H9 (cell line): Measurements from ENCODE around the gene PRSS56. TPM values are rescaled to one million over a fixed set of nuclear protein-coding genes. Genes with fewer than 3 reads are reported as not detected.

Experiments used
- DNase-seq: peaks from one replicate; pipeline ENCODE4 v3.0.0-alpha.2; 2017
- H2AFZ ChIP-seq: one replicate; pipeline ENCODE4 v1.6.1; 2013; ENCODE audit warnings: mild to moderate bottlenecking, low read length, control low read depth, moderate library complexity
- H2AK5ac ChIP-seq: 2 replicates; pipeline ENCODE4 v1.6.1; 2013; ENCODE audit warnings: low read length, control low read depth, mixed read lengths; ENCODE audit not compliant: insufficient read length
- H2BK120ac ChIP-seq: one replicate; pipeline ENCODE4 v1.6.1; 2013; ENCODE audit warnings: low read depth, mild to moderate bottlenecking, low read length, control low read depth, inconsistent platforms; ENCODE audit not compliant: poor library complexity, severe bottlenecking
- H2BK12ac ChIP-seq: 2 replicates; pipeline ENCODE4 v1.6.1; 2013; ENCODE audit warnings: low read length, control low read depth, mixed read lengths, low read depth; ENCODE audit not compliant: insufficient read length
- H2BK15ac ChIP-seq: 2 replicates; pipeline ENCODE4 v1.6.1; 2013; ENCODE audit warnings: low read depth, low read length, control low read depth
- H2BK20ac ChIP-seq: one replicate; pipeline ENCODE4 v1.6.1; 2013; ENCODE audit warnings: low read depth, mild to moderate bottlenecking, low read length, control low read depth, inconsistent platforms; ENCODE audit not compliant: poor library complexity, severe bottlenecking
- H2BK5ac ChIP-seq: 2 replicates; pipeline ENCODE4 v1.6.1; 2013; ENCODE audit warnings: low read length, control low read depth, mixed read lengths; ENCODE audit not compliant: insufficient read length
- H3K14ac ChIP-seq: 2 replicates; pipeline ENCODE4 v1.6.1; 2013; ENCODE audit warnings: low read length, control low read depth; ENCODE audit not compliant: insufficient read depth
- H3K18ac ChIP-seq: 2 replicates; pipeline ENCODE4 v1.6.1; 2013; ENCODE audit warnings: low read depth, mild to moderate bottlenecking, mixed read lengths, low read length, control low read depth; ENCODE audit not compliant: insufficient read length
- H3K23ac ChIP-seq: 2 replicates; pipeline ENCODE4 v1.6.1; 2013; ENCODE audit warnings: low read length, control low read depth, mixed read lengths, low read depth; ENCODE audit not compliant: insufficient read length
- H3K23me2 ChIP-seq: 2 replicates; pipeline ENCODE4 v1.6.1; 2013; ENCODE audit warnings: low read depth, mild to moderate bottlenecking, mixed read lengths, low read length, control low read depth; ENCODE audit not compliant: insufficient read length, poor library complexity, severe bottlenecking
- H3K27ac ChIP-seq: 2 replicates; pipeline ENCODE4 v1.5.1; 2013; ENCODE audit warnings: low read length, control low read depth, mixed read lengths, low read depth; ENCODE audit not compliant: insufficient read length
- H3K27me3 ChIP-seq: 2 replicates; pipeline ENCODE4 v1.6.1; 2013; ENCODE audit warnings: low read length, control low read depth, inconsistent platforms; ENCODE audit not compliant: insufficient read depth
- H3K4ac ChIP-seq: 2 replicates; pipeline ENCODE4 v1.6.1; 2013; ENCODE audit warnings: low read depth, mild to moderate bottlenecking, control low read depth, inconsistent platforms, low read length, moderate library complexity
- H3K4me1 ChIP-seq: 2 replicates; pipeline ENCODE4 v1.6.1; 2013; ENCODE audit warnings: low read length, control low read depth, inconsistent platforms; ENCODE audit not compliant: insufficient read depth
- H3K4me2 ChIP-seq: 2 replicates; pipeline ENCODE4 v1.6.1; 2013; ENCODE audit warnings: low read length, control low read depth, mixed read lengths; ENCODE audit not compliant: insufficient read length, insufficient read depth
- H3K56ac ChIP-seq: 2 replicates; pipeline ENCODE4 v1.6.1; 2013; ENCODE audit warnings: low read depth, mild to moderate bottlenecking, mixed read lengths, low read length, control low read depth; ENCODE audit not compliant: insufficient read length
- H3K79me1 ChIP-seq: 2 replicates; pipeline ENCODE4 v1.6.1; 2013; ENCODE audit warnings: low read depth, mild to moderate bottlenecking, moderate library complexity, low read length, control low read depth, inconsistent platforms; ENCODE audit not compliant: insufficient read depth, poor library complexity, severe bottlenecking
- H3K79me2 ChIP-seq: 2 replicates; pipeline ENCODE4 v1.6.1; 2013; ENCODE audit warnings: low read length, control low read depth, inconsistent platforms; ENCODE audit not compliant: insufficient read depth
- H3K9ac ChIP-seq: 2 replicates; pipeline ENCODE4 v1.6.1; 2013; ENCODE audit warnings: low read length, control low read depth, mixed read lengths; ENCODE audit not compliant: insufficient read length; ENCODE audit errors: extremely low read depth
- H3K9me3 ChIP-seq: one replicate; pipeline ENCODE4 v1.6.1; 2013; ENCODE audit warnings: low read depth, low read length, inconsistent platforms; ENCODE audit not compliant: control insufficient read depth
- H3T11ph ChIP-seq: one replicate; pipeline ENCODE4 v1.6.1; 2013; ENCODE audit warnings: mild to moderate bottlenecking, low read length, control low read depth, inconsistent platforms
- H4K20me1 ChIP-seq: one replicate; pipeline ENCODE4 v1.6.1; 2013; ENCODE audit not compliant: control insufficient read depth, insufficient read length, insufficient read depth
- H4K5ac ChIP-seq: 2 replicates; pipeline ENCODE4 v1.6.1; 2013; ENCODE audit warnings: low read depth, mild to moderate bottlenecking, mixed read lengths, low read length, control low read depth; ENCODE audit not compliant: insufficient read length
- H4K8ac ChIP-seq: replicated peaks from 2 replicates; pipeline ENCODE4 v1.6.1; 2013; ENCODE audit warnings: low read length, control low read depth, mixed read lengths, low read depth; ENCODE audit not compliant: insufficient read length
- H4K91ac ChIP-seq: 2 replicates; pipeline ENCODE4 v1.6.1; 2013; ENCODE audit warnings: low read depth, mild to moderate bottlenecking, moderate library complexity, mixed read lengths, low read length, control low read depth; ENCODE audit not compliant: insufficient read length
- H3K27ac Mint-ChIP-seq, 3 experiments: 2 replicates in 2 of 3; 3 replicates in 1 of 3; pipeline ENCODE4 v1.8.0; 2020 to 2021; ENCODE audit warnings: mixed read lengths in 3 of 3, mild to moderate bottlenecking in 1 of 3, moderate library complexity in 1 of 3
- H3K27me3 Mint-ChIP-seq: 2 replicates; pipeline ENCODE4 v1.8.0; 2021; ENCODE audit warnings: low read depth, mild to moderate bottlenecking, moderate library complexity, mixed read lengths
- H3K36me3 Mint-ChIP-seq, 3 experiments: 2 replicates in 2 of 3; 3 replicates in 1 of 3; pipeline ENCODE4 v1.8.0; 2020 to 2021; ENCODE audit warnings: low read depth in 3 of 3, mixed read lengths in 3 of 3; ENCODE audit not compliant: insufficient read depth in 1 of 3
- H3K4me1 Mint-ChIP-seq, 2 experiments: 2 replicates each; pipeline ENCODE4 v1.8.0; 2020; ENCODE audit warnings: mixed read lengths in 2 of 2
- H3K4me3 Mint-ChIP-seq, 2 experiments: 2 replicates in 1 of 2; 3 replicates in 1 of 2; pipeline ENCODE4 v1.8.0; 2020 to 2021; ENCODE audit warnings: mild to moderate bottlenecking in 2 of 2, mixed read lengths in 2 of 2, moderate library complexity in 1 of 2
- H3K9me3 Mint-ChIP-seq, 2 experiments: 2 replicates in 1 of 2; 3 replicates in 1 of 2; pipeline ENCODE4 v1.8.0; 2020; ENCODE audit warnings: mild to moderate bottlenecking in 2 of 2, mixed read lengths in 2 of 2, moderate library complexity in 1 of 2
- CTCF ChIP-seq: fragments of 200-600 bp; sonication (generic); conservative IDR thresholded peaks from 3 replicates; pipeline ENCODE4 v1.8.0; 2021; ENCODE audit warnings: antibody characterized with exemption, mild to moderate bottlenecking
- WGBS: extraction: QIAGEN DNeasy Blood & Tissue Kit; methylation state at CpG from one replicate; pipeline ENCODE4 v1.1.7; 2013; ENCODE audit warnings: missing lambda C conversion rate, low lambda C conversion rate, mixed read lengths; ENCODE audit not compliant: insufficient read length; ENCODE audit errors: extremely low coverage; 5-methylcytosine and 5-hydroxymethylcytosine counted together
- total RNA-seq: library from RNA; stranded (reverse); gene quantifications from 2 replicates; pipeline ENCODE4 v1.2.1, GENCODE V29; 2021

The PRSS56 gene
- total RNA-seq, 1 experiment from 2014 or later: not detected

- H4K8ac ChIP-seq: no peak overlapping the region
- H3K27ac ChIP-seq: no peak overlapping the region
- no peak overlapping the region for H2BK15ac ChIP-seq
- Mint-ChIP-seq H3K9me3 (no peaks in the 10 kb centered on the region), H3K27ac (no peak overlapping the region), H3K36me3 (peaks cover 0 to 8% (median 0%) of the 10 kb centered on the region in 3 experiments; a peak in 3 of 7 replicates), H3K4me3 (peak overlapping the region; percentile 41 to 76), H3K4me1 (peaks cover 19 to 21% of the 10 kb centered on the region in 2 experiments), H3K27me3 (peaks cover 75% of the 10 kb centered on the region)
- H3K18ac ChIP-seq: no peak overlapping the region
- H3K79me2 ChIP-seq: no peaks in the 10 kb centered on the region
- no peak overlapping the region for H4K91ac ChIP-seq
- H3K23ac ChIP-seq: no peak overlapping the region
- peak; percentile 19 for DNase-seq
- H3T11ph ChIP-seq: no peak overlapping the region
- peak overlapping the region; percentile 48 for H3K4me2 ChIP-seq
- no peak overlapping the region for H3K4ac ChIP-seq
- no peak for TF ChIP-seq CTCF
- no peak overlapping the region for H2BK120ac ChIP-seq
- H3K79me1 ChIP-seq: no peaks in the 10 kb centered on the region
- H3K9me3 ChIP-seq: no peaks in the 10 kb centered on the region
- no CpG with 5 or more reads among the region's 12 CpGs for WGBS
- H3K27me3 ChIP-seq: peaks cover 34% of the 10 kb centered on the region
- H2BK12ac ChIP-seq: no peak overlapping the region
- H2BK5ac ChIP-seq: no peak overlapping the region
- H3K4me1 ChIP-seq: peaks cover 2% of the 10 kb centered on the region; the same call in 1 of the 2 replicates
- H4K5ac ChIP-seq: no peak overlapping the region
- no peak overlapping the region for H3K56ac ChIP-seq
- peaks cover 9% of the 10 kb centered on the region for H3K23me2 ChIP-seq
- H2BK20ac ChIP-seq: no peak overlapping the region
- no peaks in the 10 kb centered on the region for H4K20me1 ChIP-seq
- no peak overlapping the region for H2AK5ac ChIP-seq
- H3K9ac ChIP-seq: no peak overlapping the region
- no peak overlapping the region for H2AFZ ChIP-seq
- no peak overlapping the region for H3K14ac ChIP-seq
These were observed 35.4 kb upstream of the PRSS56 start for GRCh38 chr2:232484628-232485347.
